Caco-2 (cell line): ENCODE results near the gene MPHOSPH8. TPM values are rescaled to one million over a fixed set of nuclear protein-coding genes. Genes with fewer than 3 reads are reported as not detected.

Experiments used
- BruUV-seq: library from RNA; stranded (reverse); fragments of 400-500 nt; replicated peaks from 2 replicates; lab custom pipeline; 2021; lab: Mats Ljungman, UMichigan
- CTCF ChIA-PET: fragments of 300-600 bp; sonication (Branson Sonifier 250); formaldehyde crosslinking; loops from one replicate; lab custom pipeline; 2022; ENCODE audit warnings: antibody characterized with exemption; lab: Charles Lee
- POLR2A ChIA-PET: fragments of 300-600 bp; sonication (Branson Sonifier 250); formaldehyde crosslinking; loops from one replicate; lab custom pipeline; 2022; ENCODE audit warnings: antibody characterized with exemption; lab: Charles Lee
- DNase-seq, 2 experiments: peaks; one replicate each; pipeline versions ENCODE4 v3.0.0 to v3.0.0-alpha.2; 2020 to 2022
- H3K27me3 ChIP-seq: replicated peaks from 2 replicates; pipeline ENCODE4 v1.6.0; 2011; ENCODE audit warnings: low read length; ENCODE audit not compliant: control insufficient read depth, insufficient read depth
- H3K36me3 ChIP-seq: 2 replicates; pipeline ENCODE4 v1.5.1; 2011; ENCODE audit warnings: low read length; ENCODE audit not compliant: control insufficient read depth, insufficient read depth
- H3K4me1 ChIP-seq: fragments of 250-450 bp; sonication (Bioruptor Pico); 2 replicates; pipeline ENCODE4 v1.5.1; 2020; ENCODE audit warnings: mild to moderate bottlenecking
- H3K4me3 ChIP-seq: 2 replicates; pipeline ENCODE4 v1.5.1; 2011; ENCODE audit warnings: low read depth, mild to moderate bottlenecking, control low read depth, low read length
- H3K9me3 ChIP-seq: fragments of 250-450 bp; sonication (Bioruptor Pico); 2 replicates; pipeline ENCODE4 v1.5.1; 2020; ENCODE audit warnings: mild to moderate bottlenecking, moderate library complexity
- H3K27ac Mint-ChIP-seq: one replicate; pipeline ENCODE4 v1.8.0; 2022; ENCODE audit warnings: mixed read lengths; ENCODE audit not compliant: unreplicated experiment
- H3K27me3 Mint-ChIP-seq: one replicate; pipeline ENCODE4 v1.8.0; 2022; ENCODE audit warnings: mixed read lengths; ENCODE audit not compliant: insufficient read depth, unreplicated experiment
- H3K36me3 Mint-ChIP-seq: one replicate; pipeline ENCODE4 v1.8.0; 2022; ENCODE audit warnings: mild to moderate bottlenecking, mixed read lengths; ENCODE audit not compliant: insufficient read depth, unreplicated experiment
- H3K4me1 Mint-ChIP-seq: one replicate; pipeline ENCODE4 v1.8.0; 2022; ENCODE audit warnings: low read depth, mixed read lengths; ENCODE audit not compliant: unreplicated experiment
- H3K4me3 Mint-ChIP-seq: one replicate; pipeline ENCODE4 v1.8.0; 2022; ENCODE audit warnings: mild to moderate bottlenecking, moderate library complexity, mixed read lengths; ENCODE audit not compliant: unreplicated experiment
- H3K9me3 Mint-ChIP-seq: one replicate; pipeline ENCODE4 v1.8.0; 2022; ENCODE audit warnings: mixed read lengths; ENCODE audit not compliant: unreplicated experiment
- intact Hi-C: fragments of 100-400 bp; cut with micrococcal nuclease; formaldehyde crosslinking; loops from one replicate; pipeline ENCODE4 v1.10.0; 2022; ENCODE audit not compliant: unreplicated experiment
- total RNA-seq: library from RNA; stranded (reverse); gene quantifications from 2 replicates; pipeline ENCODE4 v1.2.3, GENCODE V29; 2022
- TF ChIP-seq, protein P1 (sequence below), 2 experiments: fragments of 200-600 bp in 1 of 2; IDR thresholded peaks; 1 replicate in 1 of 2; 2 replicates in 1 of 2; pipeline versions ENCODE4 v1.5.1 to v1.8.0; 2011 to 2022; ENCODE audit warnings: antibody characterized with exemption in 1 of 2, control low read depth in 1 of 2, inconsistent platforms in 1 of 2, low read depth in 1 of 2, low read length in 1 of 2, mild to moderate bottlenecking in 1 of 2, moderate library complexity in 1 of 2; ENCODE audit not compliant: insufficient read depth in 1 of 2, severe bottlenecking in 1 of 2, unreplicated experiment in 1 of 2

The MPHOSPH8 gene
- total RNA-seq, 1 experiment from 2014 or later = 31.6 TPM

DNA sequence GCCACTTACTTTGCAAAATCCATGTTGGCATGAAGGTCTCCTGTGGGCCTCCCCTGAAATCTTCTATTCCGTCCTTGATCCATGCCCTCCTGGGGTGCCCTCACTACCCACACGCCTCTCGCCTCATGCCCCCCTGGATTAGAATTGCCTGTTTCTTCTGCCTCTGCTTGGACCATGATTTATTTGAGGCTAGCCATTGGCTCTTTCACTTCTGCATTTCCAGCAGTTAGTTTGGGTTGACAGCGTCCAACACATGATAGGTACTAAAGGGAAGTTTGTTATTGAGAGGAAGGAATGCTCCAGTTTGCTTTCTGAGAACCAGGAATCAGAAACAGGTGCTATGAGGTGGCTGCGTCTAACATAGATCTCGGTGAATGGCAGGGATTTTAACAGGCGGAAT, 41.6 kb upstream of the MPHOSPH8 start:
- no peak for DNase-seq
- Mint-ChIP-seq H3K4me3 (no peak overlapping the region), H3K36me3 (no peaks in the 10 kb centered on the region), H3K27ac (no peak overlapping the region), H3K4me1 (peaks cover 26% of the 10 kb centered on the region), H3K9me3 (no peaks in the 10 kb centered on the region), H3K27me3 (no peaks in the 10 kb centered on the region)
- H3K4me1 ChIP-seq = peaks cover 31% of the 10 kb centered on the region
- POLR2A ChIA-PET = no interaction called here
- intact Hi-C loops = loop anchor here (10.0 kb wide), 1 partner anchor 363 kb away; the partner anchor contains the start of gene ZMYM2
- no peaks in the 10 kb centered on the region for H3K27me3 ChIP-seq
- H3K36me3 ChIP-seq = no peaks in the 10 kb centered on the region
- CTCF ChIA-PET = no interaction called here
- no TSS peak for BruUV-seq
- no peaks in the 10 kb centered on the region for H3K9me3 ChIP-seq
- no peak overlapping the region for H3K4me3 ChIP-seq
- TF ChIP-seq, protein P1, sequence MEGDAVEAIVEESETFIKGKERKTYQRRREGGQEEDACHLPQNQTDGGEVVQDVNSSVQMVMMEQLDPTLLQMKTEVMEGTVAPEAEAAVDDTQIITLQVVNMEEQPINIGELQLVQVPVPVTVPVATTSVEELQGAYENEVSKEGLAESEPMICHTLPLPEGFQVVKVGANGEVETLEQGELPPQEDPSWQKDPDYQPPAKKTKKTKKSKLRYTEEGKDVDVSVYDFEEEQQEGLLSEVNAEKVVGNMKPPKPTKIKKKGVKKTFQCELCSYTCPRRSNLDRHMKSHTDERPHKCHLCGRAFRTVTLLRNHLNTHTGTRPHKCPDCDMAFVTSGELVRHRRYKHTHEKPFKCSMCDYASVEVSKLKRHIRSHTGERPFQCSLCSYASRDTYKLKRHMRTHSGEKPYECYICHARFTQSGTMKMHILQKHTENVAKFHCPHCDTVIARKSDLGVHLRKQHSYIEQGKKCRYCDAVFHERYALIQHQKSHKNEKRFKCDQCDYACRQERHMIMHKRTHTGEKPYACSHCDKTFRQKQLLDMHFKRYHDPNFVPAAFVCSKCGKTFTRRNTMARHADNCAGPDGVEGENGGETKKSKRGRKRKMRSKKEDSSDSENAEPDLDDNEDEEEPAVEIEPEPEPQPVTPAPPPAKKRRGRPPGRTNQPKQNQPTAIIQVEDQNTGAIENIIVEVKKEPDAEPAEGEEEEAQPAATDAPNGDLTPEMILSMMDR (IDR thresholded peaks at IDR 0.05; ENCODE audit: insufficient read depth in 1 of 2, low read depth in 1 of 2, low read length in 1 of 2, severe bottlenecking in 1 of 2, unreplicated experiment in 1 of 2) = no peak

DNA sequence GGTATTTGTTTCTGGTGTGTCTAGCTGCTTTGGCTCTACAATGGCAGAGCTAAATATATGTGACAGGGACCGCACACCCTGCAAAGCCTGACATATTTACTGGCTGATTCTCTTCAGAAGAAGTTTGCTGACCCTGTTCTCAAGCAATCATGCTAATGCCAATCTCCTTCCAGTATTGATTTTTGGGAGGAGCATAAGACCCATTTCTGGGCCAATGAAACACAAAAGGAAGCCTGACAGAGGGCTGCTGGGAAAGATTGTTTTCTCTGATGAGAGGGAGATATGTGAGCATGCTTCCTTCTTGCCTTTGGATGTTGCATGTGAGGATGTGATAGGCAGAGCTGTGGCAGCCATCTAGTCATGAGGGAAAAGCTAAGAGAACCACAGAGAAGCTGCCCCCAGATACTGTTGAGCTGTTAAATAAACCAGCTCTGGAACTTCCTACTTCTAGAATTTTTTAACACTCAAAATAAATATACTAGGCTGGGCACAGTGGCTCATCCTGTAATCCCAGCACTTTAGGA, 40.7 kb upstream of the MPHOSPH8 start:
- no TSS peak for BruUV-seq
- no peaks in the 10 kb centered on the region for H3K36me3 ChIP-seq
- H3K9me3 Mint-ChIP-seq = no peaks in the 10 kb centered on the region

DNA sequence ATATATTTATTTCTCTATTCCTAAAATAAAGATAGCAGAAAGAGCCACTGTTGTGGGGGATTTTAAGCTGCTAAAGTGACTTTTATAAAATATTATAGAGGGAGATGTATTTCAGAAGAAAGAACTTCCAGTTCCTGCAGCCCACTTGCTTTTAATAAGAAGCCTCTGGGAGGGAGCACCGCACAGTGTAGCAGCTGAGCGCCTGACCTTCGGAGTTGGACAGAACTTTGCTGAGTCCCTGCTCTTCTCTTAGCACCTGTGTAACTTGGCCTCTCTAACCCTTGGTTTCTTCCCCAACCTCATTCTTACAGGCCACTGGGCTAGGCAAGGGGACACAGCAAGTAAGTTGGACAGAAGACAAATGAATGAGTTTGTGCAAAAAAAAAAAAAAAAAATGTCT, 37.4 kb upstream of the MPHOSPH8 start:
- no TSS peak for BruUV-seq
- POLR2A ChIA-PET = no interaction called here

More for the DNA sequence above, 40.7 kb upstream of the MPHOSPH8 start:
- intact Hi-C loops = loop anchor here (10.0 kb wide), 1 partner anchor 362 kb away; the partner anchor contains the start of gene ZMYM2
- Histone ChIP-seq H3K4me3 (no peak overlapping the region), H3K9me3 (no peaks in the 10 kb centered on the region), H3K27me3 (no peaks in the 10 kb centered on the region), H3K4me1 (peaks cover 39% of the 10 kb centered on the region)
- Mint-ChIP-seq H3K27ac (no peak overlapping the region), H3K36me3 (no peaks in the 10 kb centered on the region), H3K27me3 (no peaks in the 10 kb centered on the region), H3K4me1 (peaks cover 35% of the 10 kb centered on the region), H3K4me3 (no peak overlapping the region)
- ChIA-PET POLR2A (no interaction called here), CTCF (no interaction called here)
- TF ChIP-seq, protein P1 (IDR thresholded peaks at IDR 0.05; ENCODE audit: insufficient read depth in 1 of 2, low read depth in 1 of 2, low read length in 1 of 2, severe bottlenecking in 1 of 2, unreplicated experiment in 1 of 2) = no peak
- DNase-seq = peak in 1 of 2 experiments; percentile 8

More for the DNA sequence above, 37.4 kb upstream of the MPHOSPH8 start:
- Histone ChIP-seq H3K9me3 (no peaks in the 10 kb centered on the region), H3K36me3 (no peaks in the 10 kb centered on the region), H3K4me3 (no peak overlapping the region), H3K4me1 (peaks cover 61% of the 10 kb centered on the region), H3K27me3 (no peaks in the 10 kb centered on the region)
- no peaks in the 10 kb centered on the region for H3K9me3 Mint-ChIP-seq
- DNase-seq = peak in 1 of 2 experiments; percentile 14
- TF ChIP-seq, protein P1 (IDR thresholded peaks at IDR 0.05; ENCODE audit: insufficient read depth in 1 of 2, low read depth in 1 of 2, low read length in 1 of 2, severe bottlenecking in 1 of 2, unreplicated experiment in 1 of 2) = no peak
- H3K4me3 Mint-ChIP-seq = no peak overlapping the region
- peaks cover 45% of the 10 kb centered on the region for H3K4me1 Mint-ChIP-seq
- H3K27me3 Mint-ChIP-seq = no peaks in the 10 kb centered on the region
- CTCF ChIA-PET = interaction anchor here (0.7 kb wide), 1 partner anchor 592 kb away, joined by 5 read pairs; no protein-coding TSS in a partner anchor
- intact Hi-C loops = loop anchor here (10.0 kb wide), 1 partner anchor 359 kb away; the partner anchor contains the start of gene ZMYM2
- no peaks in the 10 kb centered on the region for H3K36me3 Mint-ChIP-seq
- peak overlapping the region; percentile 6 for H3K27ac Mint-ChIP-seq
